IMR-90 (cell line): Measurements from ENCODE around the gene PIM1. TPM values are rescaled to one million over a fixed set of nuclear protein-coding genes. Genes with fewer than 3 reads are reported as not detected.

Experiments used
- ATAC-seq: fragments of 200-7000 bp; cut with Tn5 transposase; 2 replicates; pipeline ENCODE4 v1.9.1; 2020; ENCODE audit warnings: low read depth, mild to moderate bottlenecking, moderate library complexity
- BruUV-seq: library from RNA; stranded (reverse); fragments of 400-500 nt; replicated peaks from 2 replicates; lab custom pipeline; 2021; lab: Mats Ljungman, UMichigan
- CTCF ChIA-PET: fragments of 300-600 bp; formaldehyde crosslinking; extraction: SDS; loops from one replicate; lab custom pipeline; 2021; ENCODE audit warnings: antibody characterized with exemption; lab: Yijun Ruan, JAX
- POLR2A ChIA-PET: fragments of 300-600 bp; sonication (Branson Sonifier 250); formaldehyde crosslinking; loops from one replicate; lab custom pipeline; 2022; ENCODE audit warnings: antibody characterized with exemption; ENCODE audit not compliant: unreplicated experiment; lab: Charles Lee
- DNase-seq: peaks from one replicate; pipeline ENCODE4 v3.0.0; 2013
- H2AFZ ChIP-seq: replicated peaks from 2 replicates; pipeline ENCODE3; 2013; ENCODE audit warnings: low read length, mild to moderate bottlenecking; ENCODE audit not compliant: poor library complexity
- H2AK5ac ChIP-seq: 2 replicates; pipeline ENCODE4 v1.6.1; 2013; ENCODE audit warnings: low read depth, low read length, inconsistent platforms
- H2AK9ac ChIP-seq: replicated peaks from 2 replicates; pipeline ENCODE3; 2013; ENCODE audit warnings: mild to moderate bottlenecking, low read depth, low read length, moderate library complexity; ENCODE audit not compliant: poor library complexity
- H2BK120ac ChIP-seq: 2 replicates; pipeline ENCODE4 v1.6.1; 2013; ENCODE audit warnings: low read depth, low read length, inconsistent platforms
- H2BK15ac ChIP-seq: 3 replicates; pipeline ENCODE4 v1.6.1; 2013; ENCODE audit warnings: low read depth, low read length, inconsistent platforms
- H2BK20ac ChIP-seq: 2 replicates; pipeline ENCODE4 v1.6.1; 2013; ENCODE audit warnings: low read depth, mild to moderate bottlenecking, inconsistent platforms, low read length, moderate library complexity
- H2BK5ac ChIP-seq: 2 replicates; pipeline ENCODE4 v1.6.1; 2013; ENCODE audit warnings: mild to moderate bottlenecking, low read depth, low read length, inconsistent platforms; ENCODE audit not compliant: poor library complexity, severe bottlenecking
- H3K14ac ChIP-seq: replicated peaks from 2 replicates; pipeline ENCODE4 v1.6.1; 2013; ENCODE audit warnings: low read depth, low read length, inconsistent platforms
- H3K18ac ChIP-seq: 2 replicates; pipeline ENCODE4 v1.6.1; 2013; ENCODE audit warnings: low read depth, low read length, control low read depth
- H3K23ac ChIP-seq: 2 replicates; pipeline ENCODE4 v1.6.1; 2013; ENCODE audit warnings: low read depth, low read length, inconsistent platforms
- H3K27ac ChIP-seq: 2 replicates; pipeline ENCODE4 v1.5.1; 2013; ENCODE audit warnings: mild to moderate bottlenecking, control low read depth, low read length; ENCODE audit not compliant: insufficient read depth
- H3K27me3 ChIP-seq: 2 replicates; pipeline ENCODE4 v1.6.1; 2013; ENCODE audit warnings: low read length; ENCODE audit not compliant: control insufficient read depth, insufficient read depth
- H3K36me3 ChIP-seq: 2 replicates; pipeline ENCODE4 v1.6.1; 2013; ENCODE audit warnings: low read length, mixed read lengths; ENCODE audit not compliant: control insufficient read depth, insufficient read depth
- H3K4ac ChIP-seq: 2 replicates; pipeline ENCODE4 v1.6.1; 2013; ENCODE audit warnings: low read depth, low read length, inconsistent platforms
- H3K4me1 ChIP-seq: 2 replicates; pipeline ENCODE4 v1.6.1; 2013; ENCODE audit warnings: low read length, mixed read lengths; ENCODE audit not compliant: control insufficient read depth, insufficient read depth
- H3K4me2 ChIP-seq: 2 replicates; pipeline ENCODE4 v1.6.1; 2013; ENCODE audit warnings: low read depth, mild to moderate bottlenecking, control low read depth, low read length, moderate library complexity
- H3K4me3 ChIP-seq: 2 replicates; pipeline ENCODE4 v1.5.1; 2013; ENCODE audit warnings: low read depth, mild to moderate bottlenecking, control low read depth, low read length, moderate library complexity; ENCODE audit not compliant: insufficient read depth
- H3K56ac ChIP-seq: 2 replicates; pipeline ENCODE4 v1.6.1; 2013; ENCODE audit warnings: low read length, inconsistent platforms; ENCODE audit not compliant: insufficient read depth; ENCODE audit errors: extremely low read depth
- H3K79me1 ChIP-seq, 2 experiments: 2 replicates each; pipeline ENCODE4 v1.6.1; 2013; ENCODE audit warnings: low read length in 2 of 2, inconsistent platforms in 1 of 2, low read depth in 1 of 2
- H3K9ac ChIP-seq: 2 replicates; pipeline ENCODE4 v1.6.1; 2013; ENCODE audit warnings: low read depth, low read length, control low read depth
- H3K9me1 ChIP-seq: 2 replicates; pipeline ENCODE4 v1.6.1; 2013; ENCODE audit warnings: low read length, inconsistent platforms; ENCODE audit not compliant: insufficient read depth
- H3K9me3 ChIP-seq: 2 replicates; pipeline ENCODE4 v1.6.1; 2013; ENCODE audit warnings: low read length; ENCODE audit not compliant: control insufficient read depth, insufficient read depth
- H4K20me1 ChIP-seq: 2 replicates; pipeline ENCODE4 v1.6.1; 2013; ENCODE audit warnings: low read length, inconsistent platforms; ENCODE audit not compliant: insufficient read depth
- H4K5ac ChIP-seq: 2 replicates; pipeline ENCODE4 v1.6.1; 2013; ENCODE audit warnings: mild to moderate bottlenecking, low read depth, low read length, control low read depth
- H4K8ac ChIP-seq, 2 experiments: 2 replicates each; pipeline ENCODE4 v1.6.1; 2013; ENCODE audit warnings: low read depth in 2 of 2, low read length in 2 of 2, control low read depth in 1 of 2, inconsistent platforms in 1 of 2
- H4K91ac ChIP-seq: 2 replicates; pipeline ENCODE4 v1.6.1; 2013; ENCODE audit warnings: low read depth, low read length, inconsistent platforms; ENCODE audit not compliant: insufficient read depth
- BHLHE40 ChIP-seq: fragments of 150-350 bp; IDR thresholded peaks from 2 replicates; pipeline ENCODE4 v1.6.1; 2016; ENCODE audit warnings: mild to moderate bottlenecking, low read depth, low read length
- MAFK ChIP-seq: IDR thresholded peaks from 2 replicates; pipeline ENCODE4 v1.6.1; 2012; ENCODE audit warnings: low read depth, low read length, improper control_type of control experiment
- MXI1 ChIP-seq: IDR thresholded peaks from 2 replicates; pipeline ENCODE4 v1.6.1; 2012; ENCODE audit warnings: low read depth, mild to moderate bottlenecking, low read length, moderate library complexity, borderline replicate concordance
- POLR2A ChIP-seq: IDR thresholded peaks from 2 replicates; pipeline ENCODE4 v1.6.1; 2012; ENCODE audit warnings: mild to moderate bottlenecking, low read depth, low read length
- WGBS, 2 experiments: methylation state at CpG; one replicate each; pipeline versions ENCODE4 v1.1.5 to v1.1.7; 2013; ENCODE audit warnings: missing lambda C conversion rate in 2 of 2; ENCODE audit not compliant: insufficient read length in 1 of 2; ENCODE audit errors: extremely low coverage in 2 of 2; 5-methylcytosine and 5-hydroxymethylcytosine counted together
- dilution Hi-C: fragments of 300-500 bp; cut with HindIII; formaldehyde crosslinking; loops from one replicate; pipeline ENCODE4 v1.14.3; 2018; ENCODE audit warnings: low sequenced_read_pairs; ENCODE audit not compliant: unreplicated experiment
- in situ Hi-C: fragments of 300-500 bp; cut with MboI; formaldehyde crosslinking; loops from 3 replicates; pipeline ENCODE4 v1.14.3; 2019; ENCODE audit warnings: low sequenced_read_pairs, inconsistent platforms, mixed read lengths
- intact Hi-C: fragments of 100-400 bp; cut with micrococcal nuclease; formaldehyde crosslinking; loops from 2 replicates; pipeline ENCODE4 v1.10.0; 2022
- polyA plus RNA-seq, 3 experiments: library from polyadenylated mRNA; depleted of rRNA; stranded (reverse); fragments of >200 nt; gene quantifications; 2 replicates each; pipeline ENCODE4 v1.2.3, GENCODE V29; 2012; ENCODE audit warnings: low replicate concordance in 1 of 3
- total RNA-seq: library from RNA; depleted of rRNA; stranded (reverse); fragments of >200 nt; gene quantifications from 2 replicates; pipeline ENCODE4 v1.2.3, GENCODE V29; 2012

Gene PIM1
- total and polyA plus RNA-seq, 2 of the 4 experiments (the other 2 are of a cell fraction), result 7.2 to 18.5 TPM

GRCh38 chr6:37176268-37177076 is 6.5 kb downstream of the PIM1 start:
- no CpG with 5 or more reads among the region's 15 CpGs for WGBS, 2 experiments
- POLR2A ChIA-PET, result interaction anchor here (0.6 kb wide), 2 partner anchors 18 to 164 kb away, joined by 3 to 8 read pairs; no protein-coding TSS in a partner anchor

More at GRCh38 chr6:37176268-37177076, 6.5 kb downstream of the PIM1 start:
- no peak overlapping the region for H4K91ac ChIP-seq
- no peak overlapping the region for H3K18ac ChIP-seq
- H3K27ac ChIP-seq, result no peak overlapping the region
- no peak overlapping the region for H2AK5ac ChIP-seq
- no peak overlapping the region for H2BK120ac ChIP-seq
- H3K23ac ChIP-seq, result no peak overlapping the region
- peaks cover 16 to 25% of the 10 kb centered on the region in 2 experiments for H3K79me1 ChIP-seq
- H4K20me1 ChIP-seq, result peaks cover 35% of the 10 kb centered on the region
- TF ChIP-seq MAFK, result no peak
- no peak for TF ChIP-seq MXI1
- no peak for TF ChIP-seq BHLHE40
- peak; percentile 68 for TF ChIP-seq POLR2A
- CTCF ChIA-PET, result no interaction called here
- no peak for ATAC-seq
- in situ Hi-C loops (no loop called here), dilution Hi-C loops (no loop called here), intact Hi-C loops (no loop called here)
- no peak overlapping the region for H3K56ac ChIP-seq
- H3K36me3 ChIP-seq, result peaks cover 30% of the 10 kb centered on the region
- no peaks in the 10 kb centered on the region for H3K9me1 ChIP-seq
- no peak overlapping the region for H2AFZ ChIP-seq
- no peak overlapping the region for H2BK20ac ChIP-seq
- H3K4me3 ChIP-seq, result no peak overlapping the region
- no peak overlapping the region for H3K4me2 ChIP-seq
- no peak for DNase-seq
- no peaks in the 10 kb centered on the region for H3K9me3 ChIP-seq
- no peak overlapping the region for H3K9ac ChIP-seq
- H3K4me1 ChIP-seq, result peaks cover 4% of the 10 kb centered on the region; the same call in 1 of the 2 replicates
- H4K5ac ChIP-seq, result no peak overlapping the region
- no peak overlapping the region for H2BK5ac ChIP-seq
- no peak overlapping the region for H3K4ac ChIP-seq
- H2BK15ac ChIP-seq, result no peak overlapping the region
- no peak overlapping the region for H4K8ac ChIP-seq
- no peak overlapping the region for H2AK9ac ChIP-seq
- no peak overlapping the region for H3K14ac ChIP-seq
- no TSS peak for BruUV-seq
- H3K27me3 ChIP-seq, result no peaks in the 10 kb centered on the region
